GM18505 (cell line): ENCODE results near the gene KANK4.

Experiments used
- ATAC-seq: cut with Tn5 transposase; IDR thresholded peaks from one replicate; pipeline ENCODE4 v1.9.1; 2021; ENCODE audit not compliant: unreplicated experiment
- POLR2A ChIP-seq: IDR thresholded peaks from 4 replicates; pipeline ENCODE4 v1.6.1; 2011; ENCODE audit warnings: borderline replicate concordance; ENCODE audit not compliant: insufficient read depth, insufficient read length; ENCODE audit errors: extremely low read depth

The KANK4 gene

GRCh38 chr1:62321446-62321845 is 2.2 kb upstream of the KANK4 start:
- no peak for TF ChIP-seq POLR2A
- ATAC-seq, result no peak

- ATAC-seq, result no peak
These were observed 896 bp downstream of the KANK4 start for GRCh38 chr1:62318320-62318755.

DNA sequence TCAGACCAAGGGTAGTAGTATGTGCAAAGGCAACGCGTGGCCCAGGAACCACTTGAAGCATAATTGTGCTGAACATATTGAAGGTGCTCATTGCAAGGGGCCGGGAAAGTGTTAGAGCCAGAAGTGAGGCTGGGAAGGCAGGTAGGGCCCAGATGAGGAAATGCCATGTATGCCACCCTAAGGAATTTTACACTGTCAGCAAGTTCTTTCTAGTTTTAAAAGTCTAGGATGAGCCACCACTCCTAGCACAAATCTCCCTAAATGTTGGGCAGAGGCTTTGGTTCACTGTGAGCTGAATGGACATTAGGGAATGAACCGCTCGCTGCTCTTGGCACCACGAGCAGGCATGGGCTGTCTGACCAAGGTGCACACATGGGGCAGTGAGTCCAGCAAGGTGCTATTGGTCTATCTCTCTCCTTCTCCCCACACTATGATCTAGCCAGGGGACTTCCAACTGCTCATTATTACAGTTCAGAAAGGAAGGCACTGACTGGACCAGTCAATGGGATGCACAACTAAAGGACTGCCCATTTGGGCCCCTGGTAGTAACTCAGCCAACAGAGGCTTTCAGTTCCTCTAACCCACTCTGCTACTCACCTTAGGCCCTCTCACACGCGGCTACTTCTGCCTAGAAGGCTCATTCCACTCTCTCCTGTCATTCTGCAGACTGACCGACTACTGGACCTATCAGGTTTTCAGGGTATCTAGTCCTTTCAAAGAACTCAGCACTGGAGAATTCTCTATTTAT is 2.0 kb downstream of the KANK4 start:
- no peak for ATAC-seq
- no peak for TF ChIP-seq POLR2A

More at GRCh38 chr1:62318320-62318755, 896 bp downstream of the KANK4 start:
- TF ChIP-seq POLR2A, result no peak

- no peak for ATAC-seq
- TF ChIP-seq POLR2A, result no peak
These were observed 3.1 kb downstream of the KANK4 start for GRCh38 chr1:62316135-62316534.

DNA sequence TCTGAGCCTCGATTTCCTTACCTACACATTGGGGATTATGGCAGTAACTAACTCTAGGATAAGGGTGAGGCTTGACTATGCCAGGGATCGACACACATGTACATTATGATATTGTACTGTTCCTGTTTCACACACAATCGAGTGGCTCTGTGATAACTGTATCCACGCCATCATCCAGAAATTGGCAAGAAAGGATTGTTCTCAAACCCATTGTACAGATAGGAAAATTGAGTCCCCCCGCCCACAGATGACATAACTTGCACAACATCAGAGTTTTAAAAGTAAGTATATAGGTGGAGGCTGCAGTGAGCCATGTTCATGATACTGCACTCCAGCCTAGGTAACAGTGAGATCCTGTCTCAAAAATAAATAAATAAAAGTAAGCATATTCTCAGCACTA is 3.8 kb downstream of the KANK4 start:
- no peak for TF ChIP-seq POLR2A
- no peak for ATAC-seq

- no peak for ATAC-seq
- TF ChIP-seq POLR2A, result no peak
These were observed 4.5 kb downstream of the KANK4 start for GRCh38 chr1:62314454-62315350.

DNA sequence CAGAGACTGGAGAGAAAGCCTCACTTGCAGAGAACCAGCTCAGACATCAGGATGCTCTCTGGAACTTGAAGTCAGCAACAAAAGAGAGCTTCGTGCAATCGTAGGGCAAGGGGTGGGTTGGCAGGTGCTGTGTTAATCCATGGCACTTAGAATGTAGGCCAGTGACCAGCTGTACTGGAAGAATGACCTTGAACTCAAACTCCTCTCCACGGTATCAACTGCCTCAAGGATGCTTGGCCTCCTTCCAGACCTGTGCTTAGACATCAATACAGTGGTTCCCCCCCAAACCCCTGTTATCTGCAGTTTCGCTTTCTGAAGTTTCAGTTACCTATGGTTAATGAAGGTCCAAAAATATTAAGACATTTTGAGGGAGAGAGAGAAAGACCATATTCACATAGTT is 6.5 kb downstream of the KANK4 start:
- no peak for ATAC-seq
- TF ChIP-seq POLR2A, result no peak

DNA sequence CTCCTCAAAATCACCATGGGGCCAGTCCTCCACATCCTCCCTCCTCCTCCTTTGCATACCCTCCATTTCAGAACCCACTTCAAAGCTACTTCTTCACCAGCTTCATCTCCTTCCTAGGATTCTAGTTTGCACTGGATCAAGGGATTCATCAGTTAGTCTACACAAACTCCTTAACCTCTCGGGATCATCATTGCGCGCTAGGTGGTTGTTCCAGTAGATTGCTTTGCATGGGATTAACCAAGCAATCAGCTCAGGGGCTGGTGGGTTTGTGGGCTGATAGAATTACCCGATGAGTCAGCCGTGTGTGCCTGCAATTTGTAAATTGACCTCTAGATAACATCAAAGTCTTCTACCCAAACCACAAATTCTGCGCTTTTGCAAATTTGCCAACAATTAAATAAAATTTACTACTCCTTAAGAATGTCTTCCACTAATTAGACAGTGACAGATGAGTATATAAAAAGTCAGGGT is 7.7 kb downstream of the KANK4 start:
- no peak for TF ChIP-seq POLR2A
- no peak for ATAC-seq

DNA sequence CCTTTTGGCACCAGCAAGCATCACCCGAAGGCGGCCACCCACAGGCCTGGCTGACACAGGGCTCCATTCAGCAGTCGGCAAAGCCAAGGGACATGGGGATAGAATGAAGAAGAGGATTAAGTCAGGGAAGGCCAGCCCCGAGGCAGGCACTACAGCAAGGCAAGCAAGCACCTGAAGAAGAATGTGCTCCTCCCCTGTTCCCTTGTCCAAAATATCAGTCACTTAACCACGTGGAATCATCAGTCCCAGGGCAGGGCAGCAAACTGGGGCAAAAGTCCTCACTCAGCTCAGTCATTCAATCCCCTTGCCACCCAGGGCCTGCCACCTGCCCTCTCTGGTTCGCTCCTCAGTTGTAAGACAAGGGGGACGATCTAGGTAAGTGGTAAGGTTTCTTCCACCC is 9.3 kb downstream of the KANK4 start:
- ATAC-seq, result no peak
- TF ChIP-seq POLR2A, result no peak

DNA sequence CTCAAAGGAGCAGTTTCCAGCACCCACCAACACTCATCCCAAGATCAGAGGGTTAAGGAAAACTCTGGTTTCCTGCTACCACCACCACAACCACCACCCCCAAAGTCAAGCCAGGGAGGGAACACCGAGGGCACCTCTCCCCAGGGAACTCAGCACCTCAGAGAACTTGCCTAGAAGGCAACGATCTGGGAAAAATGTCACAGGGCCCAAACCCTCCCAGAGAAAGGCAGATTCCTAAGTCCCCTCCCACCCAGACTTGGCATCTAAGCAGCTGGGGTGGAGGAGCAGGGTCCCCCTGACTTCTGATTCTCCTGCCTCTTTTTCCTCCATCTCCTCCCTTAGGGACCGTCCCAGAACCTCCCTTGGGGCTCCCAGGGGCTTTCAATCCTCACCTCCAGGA is 10.6 kb downstream of the KANK4 start:
- TF ChIP-seq POLR2A, result no peak
- no peak for ATAC-seq

DNA sequence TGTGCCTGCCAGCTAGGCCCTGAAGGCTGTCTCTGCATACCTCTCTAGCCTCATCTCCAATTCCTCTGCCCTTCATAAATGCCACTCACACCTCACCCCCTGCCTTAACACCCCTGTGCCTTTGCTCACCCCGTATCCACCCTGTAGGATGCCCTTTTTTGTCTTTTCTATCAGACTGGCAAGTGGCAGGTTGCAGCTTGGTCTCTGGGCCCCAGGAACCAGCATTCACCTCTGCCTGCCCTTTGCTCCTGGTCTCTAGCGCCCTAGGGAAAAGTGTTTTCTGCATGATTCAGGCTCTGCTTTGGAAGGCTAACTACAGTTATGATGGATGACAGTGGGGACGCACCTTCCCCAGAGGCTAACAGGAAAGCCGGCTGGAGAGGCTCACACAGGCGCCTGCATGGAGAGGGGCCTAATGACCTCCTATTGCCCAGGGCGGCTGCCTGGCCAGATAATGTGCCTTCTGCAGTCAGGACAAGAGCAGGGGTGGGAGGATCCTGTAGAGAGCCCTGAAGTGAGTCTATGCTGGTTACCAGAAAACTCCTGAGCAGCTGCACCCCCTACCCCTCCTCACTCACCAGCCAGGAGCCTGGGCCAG is 11.2 kb downstream of the KANK4 start:
- no peak for ATAC-seq
- no peak for TF ChIP-seq POLR2A

DNA sequence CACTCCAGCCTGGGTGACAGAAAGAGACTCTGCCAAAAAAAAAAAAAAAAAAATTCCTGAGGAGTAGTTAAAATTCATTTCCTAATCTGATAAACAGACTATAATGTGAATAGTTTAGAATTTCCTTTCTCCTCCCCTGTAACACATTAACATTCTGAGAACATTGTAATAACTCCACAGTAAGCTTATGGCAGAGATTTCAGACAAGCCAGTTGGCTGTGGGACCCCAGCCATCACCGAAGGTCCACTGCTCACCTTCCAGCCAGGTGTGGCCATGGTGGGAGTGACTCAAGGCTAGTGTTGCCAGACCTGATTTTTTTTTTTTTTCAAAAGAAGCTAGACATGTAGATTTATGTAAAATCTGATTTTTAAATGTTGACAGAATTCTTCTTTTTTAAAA is 11.8 kb downstream of the KANK4 start:
- ATAC-seq, result no peak

GRCh38 chr1:62306065-62306464 is 13.2 kb downstream of the KANK4 start:
- ATAC-seq, result no peak
- no peak for TF ChIP-seq POLR2A

More for the DNA sequence above, 11.8 kb downstream of the KANK4 start:
- no peak for TF ChIP-seq POLR2A
